DOHH2 (cell line): Measurements from ENCODE around the gene MUC15.
"Not testable (repeated sequence)": the region's sequence is repeated elsewhere in the genome, so short reads cannot be mapped to it uniquely, and the experiment has no call there.

Source experiments
- H3F3A ChIP-seq: fragments of 200-600 bp; sonication (generic), shearing (Covaris generic); 2 replicates; pipeline ENCODE4 v1.6.0; 2016; ENCODE audit warnings: antibody characterized with exemption, mild to moderate bottlenecking; ENCODE audit not compliant: control insufficient read depth, insufficient read depth
- H3K27ac ChIP-seq: fragments of 200-600 bp; sonication (generic); 2 replicates; pipeline ENCODE4 v1.5.1; 2014; ENCODE audit warnings: low read depth, mild to moderate bottlenecking, low read length, moderate library complexity
- H3K27me3 ChIP-seq: fragments of 200-600 bp; sonication (generic); 2 replicates; pipeline ENCODE4 v1.6.1; 2014; ENCODE audit warnings: mild to moderate bottlenecking, low read length, mixed read lengths; ENCODE audit not compliant: control insufficient read depth
- H3K36me3 ChIP-seq: fragments of 200-600 bp; sonication (generic); 2 replicates; pipeline ENCODE4 v1.6.1; 2014; ENCODE audit warnings: mild to moderate bottlenecking, low read length, moderate library complexity, mixed read lengths; ENCODE audit not compliant: control insufficient read depth
- H3K4me1 ChIP-seq: fragments of 200-600 bp; sonication (generic); 2 replicates; pipeline ENCODE4 v1.6.1; 2014; ENCODE audit warnings: mild to moderate bottlenecking, low read length, mixed read lengths; ENCODE audit not compliant: control insufficient read depth
- H3K4me2 ChIP-seq: fragments of 200-600 bp; sonication (generic); 2 replicates; pipeline ENCODE4 v1.6.0; 2014; ENCODE audit warnings: mild to moderate bottlenecking, low read length, moderate library complexity
- H3K4me3 ChIP-seq: fragments of 200-600 bp; sonication (generic); 2 replicates; pipeline ENCODE4 v1.5.1; 2014; ENCODE audit warnings: mild to moderate bottlenecking, low read length, mixed read lengths
- H3K79me2 ChIP-seq: fragments of 200-600 bp; sonication (generic); 2 replicates; pipeline ENCODE4 v1.6.1; 2014; ENCODE audit warnings: mild to moderate bottlenecking, low read length, mixed read lengths; ENCODE audit not compliant: control insufficient read depth
- H3K9me2 ChIP-seq: fragments of 200-600 bp; sonication (generic); replicated peaks from 2 replicates; pipeline ENCODE4 v1.6.1; 2014; ENCODE audit warnings: mild to moderate bottlenecking, low read length, mixed read lengths; ENCODE audit not compliant: control insufficient read depth
- H3K9me3 ChIP-seq: fragments of 200-600 bp; sonication (generic); 2 replicates; pipeline ENCODE4 v1.6.1; 2014; ENCODE audit warnings: antibody characterized with exemption, low read length, mixed read lengths; ENCODE audit not compliant: control insufficient read depth, insufficient read depth
- H4K20me1 ChIP-seq: fragments of 200-600 bp; sonication (generic); 2 replicates; pipeline ENCODE4 v1.6.0; 2014; ENCODE audit warnings: low read depth, mild to moderate bottlenecking, antibody characterized with exemption, low read length, moderate library complexity; ENCODE audit not compliant: control insufficient read depth, insufficient read depth
- EZH2phosphoT487 ChIP-seq: fragments of 200-600 bp; sonication (generic); IDR thresholded peaks from 2 replicates; pipeline ENCODE4 v1.6.1; 2017; ENCODE audit warnings: borderline replicate concordance, mild to moderate bottlenecking, antibody characterized with exemption, low read length, moderate library complexity, mixed read lengths
- TF ChIP-seq, protein P1 (sequence below): fragments of 200-600 bp; sonication (generic); IDR thresholded peaks from one replicate; pipeline ENCODE4 v1.5.1; 2014; ENCODE audit warnings: antibody characterized with exemption, mild to moderate bottlenecking, low read depth, low read length; ENCODE audit not compliant: poor library complexity, severe bottlenecking

Gene MUC15

DNA sequence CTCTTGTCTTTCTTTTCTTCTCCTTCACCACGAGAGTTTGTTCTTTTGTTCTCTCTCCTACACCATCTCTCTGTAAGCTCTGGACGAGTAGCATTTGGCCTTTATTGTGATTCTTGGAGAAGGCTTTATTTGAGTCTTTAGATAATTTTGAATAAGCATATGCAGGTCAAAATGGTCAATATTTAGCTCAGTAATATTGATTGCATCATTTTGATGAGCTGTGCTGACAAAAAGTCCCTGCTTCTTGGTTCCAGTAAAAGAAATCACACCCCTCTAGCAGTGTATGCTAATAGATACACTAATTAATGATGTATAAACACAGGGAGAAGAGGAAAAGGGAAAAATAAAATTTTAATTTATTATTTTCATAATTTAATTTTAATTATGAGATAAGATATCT, 25.8 kb upstream of the MUC15 start:
- Histone ChIP-seq H3K4me1 (no peaks in the 10 kb centered on the region), H3K4me2 (no peak overlapping the region), H3K9me3 (no peaks in the 10 kb centered on the region), H3K9me2 (no peaks in the 10 kb centered on the region), H3K4me3 (no peak overlapping the region), H3F3A (no peaks in the 10 kb centered on the region), H3K27ac (no peak overlapping the region), H3K36me3 (no peaks in the 10 kb centered on the region), H4K20me1 (no peaks in the 10 kb centered on the region), H3K79me2 (no peaks in the 10 kb centered on the region), H3K27me3 (no peaks in the 10 kb centered on the region)
- TF ChIP-seq EZH2phosphoT487, result no peak
- TF ChIP-seq, protein P1, sequence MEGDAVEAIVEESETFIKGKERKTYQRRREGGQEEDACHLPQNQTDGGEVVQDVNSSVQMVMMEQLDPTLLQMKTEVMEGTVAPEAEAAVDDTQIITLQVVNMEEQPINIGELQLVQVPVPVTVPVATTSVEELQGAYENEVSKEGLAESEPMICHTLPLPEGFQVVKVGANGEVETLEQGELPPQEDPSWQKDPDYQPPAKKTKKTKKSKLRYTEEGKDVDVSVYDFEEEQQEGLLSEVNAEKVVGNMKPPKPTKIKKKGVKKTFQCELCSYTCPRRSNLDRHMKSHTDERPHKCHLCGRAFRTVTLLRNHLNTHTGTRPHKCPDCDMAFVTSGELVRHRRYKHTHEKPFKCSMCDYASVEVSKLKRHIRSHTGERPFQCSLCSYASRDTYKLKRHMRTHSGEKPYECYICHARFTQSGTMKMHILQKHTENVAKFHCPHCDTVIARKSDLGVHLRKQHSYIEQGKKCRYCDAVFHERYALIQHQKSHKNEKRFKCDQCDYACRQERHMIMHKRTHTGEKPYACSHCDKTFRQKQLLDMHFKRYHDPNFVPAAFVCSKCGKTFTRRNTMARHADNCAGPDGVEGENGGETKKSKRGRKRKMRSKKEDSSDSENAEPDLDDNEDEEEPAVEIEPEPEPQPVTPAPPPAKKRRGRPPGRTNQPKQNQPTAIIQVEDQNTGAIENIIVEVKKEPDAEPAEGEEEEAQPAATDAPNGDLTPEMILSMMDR, result no peak

DNA sequence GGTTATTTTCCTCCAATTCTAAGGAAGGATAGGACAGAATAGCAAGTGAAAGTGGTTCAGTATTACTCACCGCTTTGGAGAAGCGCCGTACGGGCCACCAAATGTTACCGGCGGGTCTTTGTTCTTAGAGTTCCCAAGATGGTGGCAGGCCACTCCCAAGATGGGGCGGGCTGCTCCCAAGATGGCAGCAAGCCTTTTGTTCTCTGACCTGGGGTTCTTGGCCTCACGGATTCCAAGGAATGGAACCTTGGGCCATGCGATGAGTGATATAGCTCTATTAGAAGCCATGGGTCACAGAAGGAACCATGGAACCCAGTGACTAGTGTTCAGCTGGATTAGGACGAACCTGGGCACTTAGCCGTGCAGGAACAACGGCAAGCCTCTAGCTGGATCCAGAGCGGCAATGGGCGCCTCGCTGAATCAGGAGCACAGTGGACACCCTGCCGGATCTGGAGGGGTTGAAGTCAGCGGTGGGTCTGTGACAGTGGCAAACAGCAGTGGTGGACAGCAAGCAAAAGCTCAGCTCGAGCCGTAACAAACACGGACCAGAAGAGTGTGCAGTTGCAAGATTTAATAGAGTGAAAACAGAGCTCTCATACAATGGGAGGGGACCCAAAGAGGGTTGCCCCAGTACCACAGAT, 25.1 kb upstream of the MUC15 start:
- H3K4me2 ChIP-seq, H3K27me3 ChIP-seq, H3K9me3 ChIP-seq, H3K27ac ChIP-seq, H3K4me1 ChIP-seq, H3K4me3 ChIP-seq, H3K79me2 ChIP-seq, H3F3A ChIP-seq, H3K36me3 ChIP-seq, H3K9me2 ChIP-seq, H4K20me1 ChIP-seq: not testable (repeated sequence)

DNA sequence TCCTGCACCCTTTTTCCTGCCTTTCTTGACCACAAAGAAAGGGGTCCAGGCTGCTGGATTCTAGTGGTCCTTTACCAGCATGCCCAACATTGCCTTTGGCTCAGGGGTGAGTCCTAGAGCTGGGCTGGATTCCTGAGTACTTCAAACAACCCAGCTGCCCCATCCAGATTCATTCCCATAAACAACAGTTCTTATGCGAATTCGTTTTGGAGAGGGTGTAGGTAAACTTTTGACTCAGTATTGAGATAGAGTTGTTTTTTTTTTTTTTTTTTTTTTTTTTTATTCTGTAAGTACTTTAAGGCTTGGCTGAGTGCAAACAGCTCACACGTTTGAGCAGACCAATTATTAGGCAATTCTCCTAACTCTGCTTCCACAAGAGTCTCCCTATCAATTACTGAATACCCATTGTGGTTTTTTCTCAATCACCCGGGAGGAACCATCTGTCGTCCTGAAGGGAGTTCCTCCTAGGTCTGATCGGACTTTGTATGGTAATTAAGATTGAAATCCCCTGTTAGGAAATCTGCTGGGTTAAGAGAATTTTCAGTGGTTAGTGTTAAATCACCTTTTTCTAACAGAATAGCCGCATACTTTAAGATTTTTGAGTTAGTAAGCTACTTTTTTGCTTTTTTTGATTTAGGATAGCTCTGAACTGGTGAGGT, 23.3 kb upstream of the MUC15 start:
- H3K27me3 ChIP-seq, H3K4me1 ChIP-seq, H3K79me2 ChIP-seq, H3K4me3 ChIP-seq, H4K20me1 ChIP-seq, H3F3A ChIP-seq, H3K9me3 ChIP-seq, H3K36me3 ChIP-seq, H3K4me2 ChIP-seq, H3K27ac ChIP-seq, H3K9me2 ChIP-seq: not testable (repeated sequence)

DNA sequence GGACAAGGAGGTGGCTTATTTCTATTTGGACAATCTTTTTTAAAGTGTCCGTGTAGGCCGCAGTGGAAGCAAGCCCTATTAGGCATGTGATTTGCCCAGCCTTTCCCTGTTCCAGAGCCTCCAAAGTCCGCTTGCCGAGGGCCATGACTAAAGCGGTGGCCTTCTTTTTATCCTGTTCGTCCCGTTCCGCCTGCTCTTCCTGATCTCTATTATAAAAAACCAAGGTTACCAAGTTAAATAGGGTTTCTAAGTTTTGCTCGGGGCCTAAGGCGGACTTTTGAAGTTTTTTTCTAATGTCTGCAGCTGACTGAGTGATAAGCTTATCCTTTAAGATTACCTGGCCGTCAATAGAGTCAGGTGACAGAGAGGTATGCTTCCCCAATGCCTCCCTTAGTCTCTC, 21.6 kb upstream of the MUC15 start:
- no peaks in the 10 kb centered on the region for H3K9me2 ChIP-seq
- H3K4me1 ChIP-seq, result no peaks in the 10 kb centered on the region

More for the DNA sequence above, 21.6 kb upstream of the MUC15 start:
- no peak for TF ChIP-seq EZH2phosphoT487
- TF ChIP-seq, protein P1, result no peak
- Histone ChIP-seq H3K27me3 (no peaks in the 10 kb centered on the region), H4K20me1 (no peaks in the 10 kb centered on the region), H3K9me3 (no peaks in the 10 kb centered on the region), H3K4me2 (no peak overlapping the region), H3K27ac (no peak overlapping the region), H3K79me2 (no peaks in the 10 kb centered on the region), H3F3A (no peaks in the 10 kb centered on the region), H3K36me3 (no peaks in the 10 kb centered on the region), H3K4me3 (no peak overlapping the region)
